Calu3 (cell line): ENCODE measurements around the gene BRD4. TPM values are rescaled to one million over a fixed set of nuclear protein-coding genes. Genes with fewer than 3 reads are reported as not detected.

Source experiments
- BruUV-seq: library from RNA; stranded (reverse); fragments of 400-500 nt; replicated peaks from 2 replicates; lab custom pipeline; 2021; lab: Mats Ljungman, UMichigan
- CTCF ChIA-PET: fragments of 300-600 bp; sonication (Branson Sonifier 250); formaldehyde crosslinking; loops from one replicate; lab custom pipeline; 2022; ENCODE audit warnings: antibody characterized with exemption; lab: Charles Lee
- DNase-seq: peaks from one replicate; pipeline ENCODE4 v3.0.0; 2022
- H3K27ac Mint-ChIP-seq: one replicate; pipeline ENCODE4 v1.8.0; 2022; ENCODE audit warnings: mixed read lengths; ENCODE audit not compliant: unreplicated experiment
- H3K27me3 Mint-ChIP-seq: one replicate; pipeline ENCODE4 v1.8.0; 2022; ENCODE audit warnings: mixed read lengths; ENCODE audit not compliant: unreplicated experiment
- H3K36me3 Mint-ChIP-seq: one replicate; pipeline ENCODE4 v1.8.0; 2022; ENCODE audit warnings: mild to moderate bottlenecking, moderate library complexity, mixed read lengths; ENCODE audit not compliant: insufficient read depth, unreplicated experiment
- H3K4me1 Mint-ChIP-seq: one replicate; pipeline ENCODE4 v1.8.0; 2022; ENCODE audit warnings: mild to moderate bottlenecking, low read depth, mixed read lengths; ENCODE audit not compliant: unreplicated experiment
- H3K4me3 Mint-ChIP-seq: one replicate; pipeline ENCODE4 v1.8.0; 2022; ENCODE audit warnings: mild to moderate bottlenecking, low read depth, moderate library complexity, mixed read lengths; ENCODE audit not compliant: unreplicated experiment
- H3K9me3 Mint-ChIP-seq: one replicate; pipeline ENCODE4 v1.8.0; 2022; ENCODE audit warnings: low read depth, mixed read lengths; ENCODE audit not compliant: unreplicated experiment
- CTCF ChIP-seq: fragments of 200-600 bp; IDR thresholded peaks from one replicate; pipeline ENCODE4 v1.8.0; 2022; ENCODE audit warnings: antibody characterized with exemption; ENCODE audit not compliant: unreplicated experiment
- intact Hi-C: fragments of 100-400 bp; cut with micrococcal nuclease; formaldehyde crosslinking; loops from one replicate; pipeline ENCODE4 v1.10.0; 2022; ENCODE audit not compliant: unreplicated experiment
- total RNA-seq: library from RNA; stranded (reverse); gene quantifications from 2 replicates; pipeline ENCODE4 v1.2.3, GENCODE V29; 2022

Gene BRD4
- total RNA-seq, 1 experiment from 2014 or later, result 93.9 TPM

GRCh38 chr19:15379083-15379998, 47.0 kb upstream of the BRD4 start, which contains the start of gene AKAP8:
Gene AKAP8 (minus strand): TSS chr19:15379787. CDS start chr19:15379731, 56 bp downstream.
- Mint-ChIP-seq H3K4me3 (peak within 1 kb of the TSS; percentile 77), H3K9me3 (no peaks in the 10 kb centered on the region), H3K36me3 (peaks cover 44% of the 10 kb centered on the region), H3K27ac (peak within 1 kb of the TSS; percentile 98), H3K4me1 (no peaks in the 10 kb centered on the region), H3K27me3 (no peaks in the 10 kb centered on the region)
- peak; percentile 93 for DNase-seq
- CTCF ChIA-PET, result interaction anchor here (0.6 to 0.9 kb wide), 3 partner anchors 40 to 429 kb away, joined by 3 to 4 read pairs (median 4); partner anchors contain the start of gene AKAP8L
- intact Hi-C loops, result loop anchor here (2.0 kb wide), 1 partner anchor 39 kb away; the partner anchor contains the start of gene AKAP8L
- no TSS peak for BruUV-seq
- no peak for TF ChIP-seq CTCF

GRCh38 chr19:15378534-15379082, 46.3 kb upstream of the BRD4 start:
- TSS peak; percentile 69 for BruUV-seq

GRCh38 chr19:15374796-15375440, 42.6 kb upstream of the BRD4 start:
- DNase-seq, result no peak

More at GRCh38 chr19:15378534-15379082, 46.3 kb upstream of the BRD4 start:
- intact Hi-C loops, result loop anchor here (2.0 kb wide), 1 partner anchor 40 kb away; the partner anchor contains the start of gene AKAP8L
- peak overlapping the region; percentile 98 for H3K27ac Mint-ChIP-seq
- H3K27me3 Mint-ChIP-seq, result no peaks in the 10 kb centered on the region
- peak; percentile 20 for DNase-seq
- peaks cover 48% of the 10 kb centered on the region for H3K36me3 Mint-ChIP-seq
- TF ChIP-seq CTCF, result no peak
- no peaks in the 10 kb centered on the region for H3K9me3 Mint-ChIP-seq
- H3K4me3 Mint-ChIP-seq, result peak overlapping the region; percentile 77
- CTCF ChIA-PET, result interaction anchor here (0.9 kb wide), 1 partner anchor 55 kb away, joined by 3 read pairs; no protein-coding TSS in a partner anchor
- H3K4me1 Mint-ChIP-seq, result no peaks in the 10 kb centered on the region

More at GRCh38 chr19:15374796-15375440, 42.6 kb upstream of the BRD4 start:
- CTCF ChIA-PET, result no interaction called here
- Mint-ChIP-seq H3K27ac (no peak overlapping the region), H3K4me3 (no peak overlapping the region), H3K9me3 (no peaks in the 10 kb centered on the region), H3K4me1 (no peaks in the 10 kb centered on the region), H3K27me3 (no peaks in the 10 kb centered on the region), H3K36me3 (peaks cover 51% of the 10 kb centered on the region)
- TF ChIP-seq CTCF, result no peak
- intact Hi-C loops, result no loop called here
- BruUV-seq, result no TSS peak
